ENCODE measurements around the gene NIPAL3.

GRCh38 chr1:24406788-24407187 is 8.8 kb upstream of the NIPAL3 start:
- no peak for TF ChIP-seq CTCF (IDR thresholded peaks at IDR 0.05)
- no peak for TF ChIP-seq POLR2A (IDR thresholded peaks at IDR 0.05)
